Stimulated activated CD8-positive, alpha-beta memory T cell treated with anti-CD3 and anti-CD28 coated beads, Interleukin-12 subunit alpha, Interleukin-12 subunit beta, amount 100 ng/mL, for 24 hours (primary cell): Measurements from ENCODE around the gene TTLL11.

Experiments
- DNase-seq: peaks from one replicate; pipeline ENCODE4 v3.0.0-alpha.2; 2020; ENCODE audit errors: extremely low read depth

TTLL11 gene

DNA sequence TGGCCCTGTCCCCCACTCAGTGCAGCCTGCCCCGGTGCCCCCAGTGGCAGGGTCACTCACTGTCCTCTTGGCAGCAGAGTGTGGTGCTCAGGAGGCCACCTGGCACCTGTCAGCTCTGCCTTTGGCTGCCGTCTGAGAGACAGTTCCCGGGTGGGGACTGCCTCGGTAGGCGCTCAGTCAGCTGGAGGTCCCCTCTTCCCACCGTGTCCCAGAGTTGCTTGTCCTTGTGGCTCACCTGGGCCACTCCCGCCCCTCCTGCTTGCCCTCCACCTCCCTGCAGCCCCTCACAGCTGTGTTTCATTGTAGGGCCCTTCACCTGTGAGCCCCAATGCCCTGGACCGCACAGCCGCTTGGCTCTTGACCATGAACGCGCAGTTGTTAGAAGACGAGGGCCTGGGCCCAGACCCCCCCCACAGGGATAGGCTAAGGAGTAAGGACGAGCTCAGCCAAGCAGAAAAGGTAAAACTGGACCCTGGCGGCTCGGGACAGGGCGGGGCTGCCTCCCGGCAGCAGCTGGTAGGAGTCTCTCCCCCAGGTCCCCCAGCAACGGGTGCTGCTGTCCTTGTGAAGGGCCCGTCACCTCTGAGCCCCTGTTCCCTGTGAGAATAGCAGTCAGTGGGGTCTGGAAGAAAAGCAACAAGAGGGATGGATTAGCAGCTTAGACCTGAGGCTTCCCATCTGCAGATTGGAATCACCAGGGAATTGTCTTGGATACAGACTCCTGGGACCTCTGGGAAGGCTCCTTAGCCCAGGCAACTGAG lies 319.0 kb downstream of the TTLL11 start:
- no peak for DNase-seq

DNA sequence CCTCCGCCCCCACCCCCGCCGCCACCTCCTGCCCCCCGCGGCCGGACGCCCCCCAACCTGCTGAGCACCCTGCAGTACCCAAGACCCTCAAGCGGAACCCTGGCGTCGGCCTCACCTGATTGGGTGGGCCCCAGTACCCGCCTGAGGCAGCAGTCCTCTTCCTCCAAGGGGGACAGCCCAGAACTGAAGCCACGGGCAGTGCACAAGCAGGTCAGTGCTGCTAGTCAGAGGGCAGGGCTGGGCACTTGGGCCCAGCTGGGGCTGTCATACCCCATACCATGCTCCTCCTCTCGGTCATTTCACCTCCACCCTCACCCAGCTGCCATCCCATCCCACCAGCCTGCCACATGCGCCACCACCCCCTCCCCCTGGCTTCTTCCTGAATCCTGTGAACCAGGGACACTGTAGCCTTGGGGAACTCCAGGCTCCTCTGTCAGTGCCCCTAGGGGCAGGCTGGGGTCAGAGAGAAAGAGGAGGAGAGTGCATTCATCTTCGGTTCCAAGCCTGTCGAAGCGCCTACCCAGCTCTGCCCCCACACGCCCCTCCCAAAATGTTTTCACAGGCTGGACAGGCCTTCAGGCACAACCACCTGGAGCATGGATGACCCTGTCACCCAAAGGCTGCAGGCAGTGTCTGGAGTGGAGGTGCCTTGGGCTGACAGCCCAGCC lies 319.7 kb downstream of the TTLL11 start:
- no peak for DNase-seq

DNA sequence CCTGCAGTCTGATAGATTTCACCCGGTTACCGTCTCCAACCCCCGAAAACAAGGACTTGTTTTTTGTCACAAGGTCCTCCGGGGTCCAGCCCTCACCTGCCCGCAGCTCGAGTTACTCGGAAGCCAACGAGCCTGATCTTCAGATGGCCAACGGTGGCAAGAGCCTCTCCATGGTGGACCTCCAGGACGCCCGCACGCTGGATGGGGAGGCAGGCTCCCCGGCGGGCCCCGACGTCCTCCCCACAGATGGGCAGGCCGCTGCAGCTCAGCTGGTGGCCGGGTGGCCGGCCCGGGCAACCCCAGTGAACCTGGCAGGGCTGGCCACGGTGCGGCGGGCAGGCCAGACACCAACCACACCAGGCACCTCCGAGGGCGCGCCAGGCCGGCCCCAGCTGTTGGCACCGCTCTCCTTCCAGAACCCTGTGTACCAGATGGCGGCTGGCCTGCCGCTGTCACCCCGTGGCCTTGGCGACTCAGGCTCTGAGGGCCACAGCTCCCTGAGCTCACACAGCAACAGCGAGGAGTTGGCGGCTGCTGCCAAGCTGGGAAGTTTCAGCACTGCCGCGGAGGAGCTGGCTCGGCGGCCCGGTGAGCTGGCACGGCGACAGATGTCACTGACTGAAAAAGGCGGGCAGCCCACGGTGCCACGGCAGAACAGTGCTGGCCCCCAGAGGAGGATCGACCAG lies 320.4 kb downstream of the TTLL11 start:
- DNase-seq = no peak
